Thymus (tissue), 11 donors: ENCODE data around the gene GEMIN8. TPM values are rescaled to one million over a fixed set of nuclear protein-coding genes. Genes with fewer than 3 reads are reported as not detected.

ENCODE experiments used
- DNase-seq, 9 donors: peaks; one replicate each; pipeline ENCODE4 v3.0.0-alpha.2; 2013; ENCODE audit warnings: low spot score in 9 of 9, low read depth in 6 of 9, missing footprints in 1 of 9
- H3K27ac ChIP-seq, 2 donors: one replicate each; pipeline ENCODE4 v1.5.1; 2013; ENCODE audit warnings: control low read depth in 1 of 2, low read depth in 1 of 2, low read length in 1 of 2, mild to moderate bottlenecking in 1 of 2, moderate library complexity in 1 of 2
- H3K27me3 ChIP-seq, 2 donors: one replicate each; pipeline ENCODE4 v1.5.1; 2013; ENCODE audit warnings: low read length in 1 of 2; ENCODE audit not compliant: control insufficient read depth in 2 of 2, insufficient read depth in 1 of 2
- H3K36me3 ChIP-seq, 2 donors: one replicate each; pipeline ENCODE4 v1.5.1; 2013; ENCODE audit warnings: low read length in 1 of 2, mild to moderate bottlenecking in 1 of 2, moderate library complexity in 1 of 2; ENCODE audit not compliant: control insufficient read depth in 2 of 2, insufficient read depth in 2 of 2
- H3K4me1 ChIP-seq, 2 donors: one replicate each; pipeline ENCODE4 v1.5.1; 2013; ENCODE audit warnings: low read length in 2 of 2; ENCODE audit not compliant: control insufficient read depth in 2 of 2, insufficient read depth in 2 of 2
- H3K4me3 ChIP-seq, 2 donors: one replicate each; pipeline ENCODE4 v1.5.1; 2013; ENCODE audit warnings: low read length in 2 of 2, control low read depth in 1 of 2, mild to moderate bottlenecking in 1 of 2
- H3K9me3 ChIP-seq, 2 donors: one replicate each; pipeline ENCODE4 v1.5.1; 2013; ENCODE audit warnings: low read length in 1 of 2, mild to moderate bottlenecking in 1 of 2; ENCODE audit not compliant: control insufficient read depth in 2 of 2, insufficient read depth in 1 of 2
- WGBS: extraction: QIAGEN DNeasy Blood & Tissue Kit; methylation state at CpG from one replicate; pipeline ENCODE4 v1.1.7; 2013; 5-methylcytosine and 5-hydroxymethylcytosine counted together
- polyA plus RNA-seq: library from polyadenylated mRNA; stranded (reverse); fragments of 200-250 nt; gene quantifications from one replicate; pipeline ENCODE4 v1.2.3, GENCODE V29; 2013
- total RNA-seq: library from RNA; stranded (reverse); fragments of 120-200 nt; gene quantifications from one replicate; pipeline ENCODE4 v1.2.4, GENCODE V29; 2013
- donor health status: healthy.

Gene GEMIN8
- total and polyA plus RNA-seq, 2 donors, result 12.8 to 20.7 TPM

- Histone ChIP-seq H3K27me3 (no peaks in the 10 kb centered on the region), H3K9me3 (no peaks in the 10 kb centered on the region), H3K4me1 (no peaks in the 10 kb centered on the region), H3K36me3 (no peaks in the 10 kb centered on the region), H3K27ac (no peak overlapping the region), H3K4me3 (no peak overlapping the region)
- DNase-seq, result no peak
- 97% methylated on average over 4 of the region's 4 CpGs for WGBS
Measured at GRCh38 chrX:13968198-13968597, 61.5 kb downstream of the GEMIN8 start.

- Histone ChIP-seq H3K4me3 (no peak overlapping the region), H3K4me1 (no peaks in the 10 kb centered on the region), H3K36me3 (no peaks in the 10 kb centered on the region), H3K9me3 (no peaks in the 10 kb centered on the region), H3K27me3 (no peaks in the 10 kb centered on the region), H3K27ac (no peak overlapping the region)
- WGBS, result 96% methylated on average over 9 of the region's 9 CpGs
- DNase-seq, result no peak
Measured at GRCh38 chrX:13967636-13968035, 62.1 kb downstream of the GEMIN8 start.

- H3K27ac ChIP-seq, result no peak overlapping the region
- H3K27me3 ChIP-seq, result no peaks in the 10 kb centered on the region
- H3K4me1 ChIP-seq, result no peaks in the 10 kb centered on the region
- H3K36me3 ChIP-seq, result no peaks in the 10 kb centered on the region
- WGBS, result 95% methylated on average over 5 of the region's 5 CpGs
- no peak overlapping the region for H3K4me3 ChIP-seq
- H3K9me3 ChIP-seq, result no peaks in the 10 kb centered on the region
- DNase-seq, result no peak
Measured at GRCh38 chrX:13966793-13967125, 62.9 kb downstream of the GEMIN8 start.

- Histone ChIP-seq H3K4me1 (no peaks in the 10 kb centered on the region), H3K27me3 (no peaks in the 10 kb centered on the region), H3K36me3 (no peaks in the 10 kb centered on the region), H3K27ac (no peak overlapping the region), H3K4me3 (no peak overlapping the region), H3K9me3 (no peaks in the 10 kb centered on the region)
- DNase-seq, result no peak
- 94% methylated on average over 10 of the region's 10 CpGs for WGBS
Measured at GRCh38 chrX:13966071-13966792, 63.5 kb downstream of the GEMIN8 start.

GRCh38 chrX:13965531-13965930, 64.2 kb downstream of the GEMIN8 start:
- 93% methylated on average over 6 of the region's 6 CpGs for WGBS
- H3K4me1 ChIP-seq, result no peaks in the 10 kb centered on the region
- no peak for DNase-seq
- H3K4me3 ChIP-seq, result no peak overlapping the region
- H3K27ac ChIP-seq, result no peak overlapping the region
- no peaks in the 10 kb centered on the region for H3K9me3 ChIP-seq
- H3K27me3 ChIP-seq, result no peaks in the 10 kb centered on the region
- H3K36me3 ChIP-seq, result no peaks in the 10 kb centered on the region

GRCh38 chrX:13956998-13957397, 72.7 kb downstream of the GEMIN8 start:
- no peak for DNase-seq
- H3K27me3 ChIP-seq, result no peaks in the 10 kb centered on the region
- peaks cover 0 to 3% of the 10 kb centered on the region in 2 donors for H3K9me3 ChIP-seq
- H3K4me3 ChIP-seq, result no peak overlapping the region
- no peak overlapping the region for H3K27ac ChIP-seq
- no peaks in the 10 kb centered on the region for H3K4me1 ChIP-seq
- no peaks in the 10 kb centered on the region for H3K36me3 ChIP-seq
- 88% methylated on average over 4 of the region's 4 CpGs for WGBS

Other genes with a start within 250 kb of the GEMIN8 start
- 1.7 TPM for gene GPM6B, start 212.8 kb downstream of the GEMIN8 start, total RNA-seq
- 2.3 TPM for gene GPM6B, start 212.8 kb downstream of the GEMIN8 start, polyA plus RNA-seq